ENCODE data around the gene HPCAL1. TPM values are rescaled to one million over a fixed set of nuclear protein-coding genes. Genes with fewer than 3 reads are reported as not detected.

The HPCAL1 gene
- total and polyA plus RNA-seq, 2 of the 8 experiments (the other 6 are each of a cell fraction or from before 2014, with no cell fraction given) = 5.8 to 8.6 TPM

DNA sequence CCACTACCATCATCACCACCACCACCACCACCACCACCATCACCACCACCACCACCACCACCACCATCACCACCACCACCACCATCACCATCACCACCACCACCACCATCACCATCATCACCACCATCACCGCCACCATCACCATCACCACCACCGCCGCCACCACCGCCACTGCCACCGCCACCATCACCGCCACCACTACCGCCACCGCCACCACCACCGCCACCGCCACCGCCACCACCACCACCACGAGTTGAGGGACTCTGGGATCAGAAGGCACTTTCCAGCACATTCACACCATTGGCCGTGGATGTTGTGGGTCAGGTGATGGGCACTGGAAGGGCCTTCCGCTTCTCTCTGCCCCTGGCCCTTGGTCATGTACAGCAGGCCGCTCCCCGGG is 96.7 kb downstream of the HPCAL1 start (continued):
- TF ChIP-seq SIN3A (conservative IDR thresholded peaks at IDR 0.05 in 1 of 2, IDR thresholded peaks at IDR 0.05 in 1 of 2; ENCODE audit: low read depth in 1 of 2, low read length in 2 of 2) (no peak), KDM5A (IDR thresholded peaks at IDR 0.05; ENCODE audit: low read length) (no peak), EGR1 (IDR thresholded peaks at IDR 0.05; ENCODE audit: borderline replicate concordance, low read depth, low read length) (no peak), SP1 (IDR thresholded peaks at IDR 0.05; ENCODE audit: low read depth, low read length) (no peak), GTF2F1 (IDR thresholded peaks at IDR 0.05; ENCODE audit: borderline replicate concordance, low read depth, low read length) (no peak), KDM4A (IDR thresholded peaks at IDR 0.05; ENCODE audit: low read depth, low read length, severe bottlenecking) (no peak), SUZ12 (IDR thresholded peaks at IDR 0.05; ENCODE audit: low read length) (no peak), TAF1 (IDR thresholded peaks at IDR 0.05; ENCODE audit: low read depth, low read length) (no peak)
